Prostate gland (tissue), 2 donors: ENCODE data around the gene ANKFY1.

ENCODE experiments used
- POLR2A ChIP-seq: fragments of 450-650 bp; IDR thresholded peaks from one replicate; pipeline ENCODE4 v1.6.1; 2016; ENCODE audit warnings: antibody characterized with exemption, mild to moderate bottlenecking
- POLR2AphosphoS5 ChIP-seq: sonication (generic); formaldehyde crosslinking; IDR thresholded peaks from one replicate; pipeline ENCODE4 v1.6.1; 2017; ENCODE audit warnings: antibody characterized with exemption
- TF ChIP-seq, protein P1 (sequence below), 4 experiments: fragments of 200-600 bp in 2 of 4; fragments of 450-650 bp in 2 of 4; sonication (generic) in 2 of 4; IDR thresholded peaks; 1 replicate in 3 of 4; 2 replicates in 1 of 4; pipeline ENCODE4 v1.5.1; 2016 to 2019; ENCODE audit warnings: antibody characterized with exemption in 4 of 4, mild to moderate bottlenecking in 2 of 4, moderate library complexity in 2 of 4

- TF ChIP-seq, protein P1, sequence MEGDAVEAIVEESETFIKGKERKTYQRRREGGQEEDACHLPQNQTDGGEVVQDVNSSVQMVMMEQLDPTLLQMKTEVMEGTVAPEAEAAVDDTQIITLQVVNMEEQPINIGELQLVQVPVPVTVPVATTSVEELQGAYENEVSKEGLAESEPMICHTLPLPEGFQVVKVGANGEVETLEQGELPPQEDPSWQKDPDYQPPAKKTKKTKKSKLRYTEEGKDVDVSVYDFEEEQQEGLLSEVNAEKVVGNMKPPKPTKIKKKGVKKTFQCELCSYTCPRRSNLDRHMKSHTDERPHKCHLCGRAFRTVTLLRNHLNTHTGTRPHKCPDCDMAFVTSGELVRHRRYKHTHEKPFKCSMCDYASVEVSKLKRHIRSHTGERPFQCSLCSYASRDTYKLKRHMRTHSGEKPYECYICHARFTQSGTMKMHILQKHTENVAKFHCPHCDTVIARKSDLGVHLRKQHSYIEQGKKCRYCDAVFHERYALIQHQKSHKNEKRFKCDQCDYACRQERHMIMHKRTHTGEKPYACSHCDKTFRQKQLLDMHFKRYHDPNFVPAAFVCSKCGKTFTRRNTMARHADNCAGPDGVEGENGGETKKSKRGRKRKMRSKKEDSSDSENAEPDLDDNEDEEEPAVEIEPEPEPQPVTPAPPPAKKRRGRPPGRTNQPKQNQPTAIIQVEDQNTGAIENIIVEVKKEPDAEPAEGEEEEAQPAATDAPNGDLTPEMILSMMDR (IDR thresholded peaks at IDR 0.05), result no peak
- no peak for TF ChIP-seq POLR2A
- no peak for TF ChIP-seq POLR2AphosphoS5
Observed at GRCh38 chr17:4276514-4276913, 12.7 kb upstream of the ANKFY1 start.
